ENCODE results near the gene SLC4A9. TPM values are rescaled to one million over a fixed set of nuclear protein-coding genes. Genes with fewer than 3 reads are reported as not detected.

Gene SLC4A9
- total RNA-seq, 1 donor from 2014 or later = 0.23 TPM

DNA sequence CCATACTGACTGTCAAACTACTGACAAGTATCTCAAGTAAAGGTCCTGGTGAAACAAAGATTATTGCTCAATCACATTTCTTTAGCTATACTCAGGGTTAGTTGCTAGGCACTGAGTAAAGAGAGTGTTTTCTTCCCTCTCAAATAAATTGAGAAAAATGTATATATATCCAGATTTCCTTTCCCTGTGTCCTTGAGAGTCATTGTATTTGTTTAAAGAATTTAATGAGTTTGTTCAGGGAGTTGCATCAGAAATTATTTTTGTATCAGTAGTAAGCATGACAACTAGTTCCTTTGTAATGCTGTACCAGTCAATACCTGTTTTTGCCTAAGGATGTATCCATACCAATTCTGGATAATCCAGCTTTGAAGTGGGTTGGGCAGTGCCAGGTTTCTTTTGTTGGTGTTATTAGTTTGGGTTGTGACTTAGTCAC lies 38.4 kb downstream of the SLC4A9 start:
- intact Hi-C loops (cut with DNase I) = no loop called here
- Histone ChIP-seq H3K4me3 (no peak overlapping the region), H3K4me1 (peaks cover 15% of the 10 kb centered on the region), H3K27ac (no peak overlapping the region), H3K36me3 (no peaks in the 10 kb centered on the region), H3K9me3 (no peaks in the 10 kb centered on the region), H3K27me3 (no peaks in the 10 kb centered on the region)
- TF ChIP-seq, protein P1, sequence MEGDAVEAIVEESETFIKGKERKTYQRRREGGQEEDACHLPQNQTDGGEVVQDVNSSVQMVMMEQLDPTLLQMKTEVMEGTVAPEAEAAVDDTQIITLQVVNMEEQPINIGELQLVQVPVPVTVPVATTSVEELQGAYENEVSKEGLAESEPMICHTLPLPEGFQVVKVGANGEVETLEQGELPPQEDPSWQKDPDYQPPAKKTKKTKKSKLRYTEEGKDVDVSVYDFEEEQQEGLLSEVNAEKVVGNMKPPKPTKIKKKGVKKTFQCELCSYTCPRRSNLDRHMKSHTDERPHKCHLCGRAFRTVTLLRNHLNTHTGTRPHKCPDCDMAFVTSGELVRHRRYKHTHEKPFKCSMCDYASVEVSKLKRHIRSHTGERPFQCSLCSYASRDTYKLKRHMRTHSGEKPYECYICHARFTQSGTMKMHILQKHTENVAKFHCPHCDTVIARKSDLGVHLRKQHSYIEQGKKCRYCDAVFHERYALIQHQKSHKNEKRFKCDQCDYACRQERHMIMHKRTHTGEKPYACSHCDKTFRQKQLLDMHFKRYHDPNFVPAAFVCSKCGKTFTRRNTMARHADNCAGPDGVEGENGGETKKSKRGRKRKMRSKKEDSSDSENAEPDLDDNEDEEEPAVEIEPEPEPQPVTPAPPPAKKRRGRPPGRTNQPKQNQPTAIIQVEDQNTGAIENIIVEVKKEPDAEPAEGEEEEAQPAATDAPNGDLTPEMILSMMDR (IDR thresholded peaks at IDR 0.05) = no peak
- ATAC-seq = no peak
- DNase-seq = no peak

DNA sequence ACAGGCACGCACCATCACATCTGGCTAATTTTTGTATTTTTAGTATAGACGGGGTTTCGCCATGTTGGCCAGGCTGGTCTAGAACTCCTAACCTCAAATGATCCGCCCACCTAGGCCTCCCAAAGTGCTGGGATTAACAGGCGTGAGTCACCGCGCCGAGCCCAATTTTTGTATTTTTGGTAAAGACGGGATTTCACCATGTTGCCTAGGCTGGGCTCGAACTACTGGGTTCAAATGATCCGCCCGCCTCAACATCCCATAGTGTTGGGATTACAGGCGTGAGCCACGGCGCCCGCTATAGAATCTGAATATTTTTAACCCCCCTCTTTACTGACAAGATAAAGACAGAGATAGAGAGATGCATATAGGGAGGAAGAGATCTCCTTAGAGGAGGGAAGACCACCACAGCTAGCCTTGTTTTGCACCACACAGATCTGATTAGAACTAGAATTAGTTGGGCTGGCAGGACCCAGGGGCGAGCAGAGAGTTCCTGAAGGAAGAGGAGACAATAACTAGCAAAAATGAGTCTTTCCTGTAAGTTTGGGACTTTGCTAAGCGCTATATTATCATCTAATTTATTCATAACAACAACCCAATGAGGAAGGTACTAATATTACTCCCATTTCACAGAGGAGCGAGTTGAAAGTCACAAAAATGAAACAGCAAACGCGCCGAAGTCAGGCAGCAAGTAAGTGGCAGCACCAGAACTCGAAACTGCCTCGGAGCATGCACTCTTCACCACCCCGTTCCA lies 40.2 kb downstream of the SLC4A9 start:
- no peaks in the 10 kb centered on the region for H3K9me3 ChIP-seq
- ATAC-seq (no peak), DNase-seq (no peak)
- no peaks in the 10 kb centered on the region for H3K36me3 ChIP-seq
- no peaks in the 10 kb centered on the region for H3K27me3 ChIP-seq
- H3K4me1 ChIP-seq = peaks cover 30% of the 10 kb centered on the region
- H3K27ac ChIP-seq = peak overlapping the region; percentile 87
- TF ChIP-seq, protein P1 (IDR thresholded peaks at IDR 0.05) = no peak
- intact Hi-C loops (cut with DNase I) = no loop called here
- H3K4me3 ChIP-seq = peak overlapping the region; percentile 75

DNA sequence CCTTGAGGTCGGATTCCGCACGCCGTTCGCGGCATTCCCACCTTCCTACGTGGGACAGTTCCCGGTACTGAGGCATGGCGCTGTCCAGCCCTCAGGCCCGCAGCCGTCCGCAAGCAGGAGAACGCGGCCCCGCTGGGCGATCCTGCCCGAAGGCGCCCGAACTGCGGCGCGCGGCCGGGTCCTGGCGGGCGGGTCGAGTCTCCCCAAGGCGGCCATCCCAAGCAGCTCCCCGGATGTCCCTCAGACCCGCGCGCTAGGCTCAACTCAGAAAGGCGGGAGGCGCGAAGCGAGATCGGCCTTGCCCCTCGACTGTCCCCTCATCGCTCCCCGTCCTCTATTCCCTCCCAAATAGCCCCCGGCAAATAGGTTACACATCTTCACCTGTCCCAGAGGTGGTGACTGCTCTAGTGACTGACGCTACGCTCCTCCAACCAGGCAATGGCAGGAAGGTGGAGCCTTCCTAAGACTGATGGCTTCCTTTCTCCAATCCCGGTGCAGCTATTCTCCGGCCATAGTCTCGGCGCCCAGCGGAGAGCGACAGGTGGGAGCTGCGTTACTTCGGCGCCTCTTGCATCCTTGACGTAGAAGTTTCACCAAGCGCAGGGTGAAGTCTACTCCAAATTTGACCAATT lies 40.9 kb downstream of the SLC4A9 start:
- peak; percentile 85 for ATAC-seq

DNA sequence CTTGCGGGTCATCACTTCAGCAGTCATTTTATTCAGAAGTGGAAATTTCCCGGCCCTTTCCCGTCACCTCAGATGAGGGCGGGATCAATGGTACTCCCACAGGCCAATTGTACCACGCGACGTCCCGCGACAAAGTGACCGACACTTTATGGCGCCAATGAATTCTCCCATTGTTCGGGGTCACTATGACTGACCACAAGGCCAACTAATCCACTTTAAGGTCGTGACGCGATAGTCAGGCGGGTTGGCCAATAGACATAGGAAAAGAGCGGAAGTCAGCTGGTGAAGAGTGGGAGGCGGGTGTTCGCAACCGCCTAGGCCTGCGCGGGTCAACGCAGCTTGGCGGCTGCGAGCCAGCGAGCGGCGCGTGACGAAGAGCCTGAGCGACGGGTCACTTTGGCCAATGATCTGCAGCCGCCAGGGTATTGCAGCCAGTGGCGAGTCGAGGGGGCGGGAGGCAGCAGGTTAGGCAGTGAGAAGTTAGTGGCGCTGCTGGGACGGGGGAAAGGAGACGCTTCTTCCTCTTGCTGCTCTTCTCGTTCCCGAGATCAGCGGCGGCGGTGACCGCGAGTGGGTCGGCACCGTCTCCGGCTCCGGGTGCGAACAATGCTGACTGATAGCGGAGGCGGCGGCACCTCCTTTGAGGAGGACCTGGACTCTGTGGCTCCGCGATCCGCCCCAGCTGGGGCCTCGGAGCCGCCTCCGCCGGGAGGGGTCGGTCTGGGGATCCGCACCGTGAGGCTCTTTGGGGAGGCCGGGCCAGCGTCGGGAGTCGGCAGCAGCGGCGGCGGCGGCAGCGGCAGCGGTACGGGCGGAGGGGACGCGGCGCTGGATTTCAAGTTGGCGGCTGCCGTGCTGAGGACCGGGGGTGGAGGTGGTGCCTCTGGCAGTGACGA lies 41.6 kb downstream of the SLC4A9 start, which contains the start of gene ANKHD1:
Gene ANKHD1, plus strand, starts transcription at position 472 of the 896 bp plus-strand sequence. Its CDS starts 135 bp downstream, at position 607.
- no peaks in the 10 kb centered on the region for H3K9me3 ChIP-seq
- H3K27ac ChIP-seq = peak within 1 kb of the TSS; percentile 94
- H3K4me3 ChIP-seq = peak within 1 kb of the TSS; percentile 99
- intact Hi-C loops (cut with DNase I) = no loop called here
- peaks cover 31% of the 10 kb centered on the region for H3K4me1 ChIP-seq
- peak; percentile 92 for ATAC-seq
- TF ChIP-seq, protein P1 (IDR thresholded peaks at IDR 0.05) = no peak
- H3K27me3 ChIP-seq = no peaks in the 10 kb centered on the region
- H3K36me3 ChIP-seq = peaks cover 11% of the 10 kb centered on the region
- peak; percentile 99 for DNase-seq

More for the DNA sequence above, 40.9 kb downstream of the SLC4A9 start:
- Histone ChIP-seq H3K27me3 (no peaks in the 10 kb centered on the region), H3K27ac (peak overlapping the region; percentile 87), H3K4me3 (peak overlapping the region; percentile 75), H3K9me3 (no peaks in the 10 kb centered on the region), H3K36me3 (peaks cover 3% of the 10 kb centered on the region), H3K4me1 (peaks cover 31% of the 10 kb centered on the region)
- TF ChIP-seq, protein P1 (IDR thresholded peaks at IDR 0.05) = no peak
- intact Hi-C loops (cut with DNase I) = no loop called here
- peak; percentile 93 for DNase-seq

DNA sequence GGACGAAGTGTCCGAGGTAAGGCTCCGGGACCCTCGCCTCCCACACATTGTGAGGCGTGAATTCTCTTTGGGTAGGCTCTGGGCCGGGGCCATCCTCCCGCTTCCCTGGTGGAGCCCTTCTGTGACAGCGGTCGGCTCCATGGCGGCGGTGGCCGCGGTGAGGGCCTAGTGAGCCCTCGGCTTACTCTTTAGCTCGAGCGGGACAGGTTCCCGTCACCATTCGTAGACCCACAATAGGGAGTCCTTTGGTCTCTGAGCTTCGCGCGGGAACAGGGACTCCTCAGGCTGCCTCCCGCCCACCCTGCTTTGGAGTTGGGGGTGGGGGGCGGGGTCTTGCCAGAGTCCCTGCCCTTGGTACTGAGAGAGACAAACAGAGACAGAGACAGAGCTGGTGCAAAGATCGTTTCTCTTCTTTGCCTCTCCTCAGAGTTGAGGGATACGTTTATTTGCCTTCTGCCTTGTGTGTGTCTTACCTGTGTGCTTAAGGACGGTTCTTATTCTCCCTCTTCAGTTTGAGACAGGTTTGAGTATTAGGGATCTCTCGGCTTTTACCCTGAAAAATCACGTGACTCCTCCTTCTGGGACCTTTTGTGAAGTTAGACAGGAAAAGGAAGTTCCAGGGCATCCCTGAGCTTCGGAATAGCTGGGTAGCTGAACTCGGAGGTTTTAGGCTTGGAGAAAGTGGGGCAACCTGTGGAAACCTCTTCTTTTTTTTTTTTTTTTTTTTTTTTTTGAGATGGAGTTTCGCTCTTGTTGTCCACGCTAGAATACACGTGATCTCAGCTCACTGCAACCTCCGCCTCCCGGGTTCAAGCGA lies 42.5 kb downstream of the SLC4A9 start:
- peaks cover 31% of the 10 kb centered on the region for H3K4me1 ChIP-seq
- ATAC-seq (peak; percentile 1), DNase-seq (peak; percentile 74)
- TF ChIP-seq, protein P1 (IDR thresholded peaks at IDR 0.05) = no peak
- peak overlapping the region; percentile 99 for H3K4me3 ChIP-seq
- intact Hi-C loops (cut with DNase I) = no loop called here
- H3K27me3 ChIP-seq = no peaks in the 10 kb centered on the region
- H3K36me3 ChIP-seq = peaks cover 14% of the 10 kb centered on the region
- H3K27ac ChIP-seq = peak overlapping the region; percentile 94
- no peaks in the 10 kb centered on the region for H3K9me3 ChIP-seq
